Right cardiac atrium (tissue), 5 donors: Measurements from ENCODE around the gene DPPA3. TPM values are rescaled to one million over a fixed set of nuclear protein-coding genes. Genes with fewer than 3 reads are reported as not detected.
"Not testable (repeated sequence)": the region's sequence is repeated elsewhere in the genome, so short reads cannot be mapped to it uniquely, and the experiment has no call there.

ENCODE experiments used
- ATAC-seq, 2 donors: fragments of 200-7000 bp; cut with Tn5 transposase; one replicate each; pipeline versions ENCODE4 v1.8.0 to v1.9.1; 2020; ENCODE audit warnings: moderate library complexity in 2 of 2, mild to moderate bottlenecking in 1 of 2
- DNase-seq, 3 donors: peaks; one replicate each; pipeline ENCODE4 v3.0.0-alpha.2; 2020
- H3K27ac ChIP-seq: one replicate; pipeline ENCODE4 v1.5.1; 2013; ENCODE audit warnings: mild to moderate bottlenecking, low read length, control low read depth, moderate library complexity
- H3K27me3 ChIP-seq: one replicate; pipeline ENCODE4 v1.6.1; 2013; ENCODE audit not compliant: control insufficient read depth, insufficient read depth
- H3K4me1 ChIP-seq: one replicate; pipeline ENCODE4 v1.6.1; 2013; ENCODE audit warnings: low read length; ENCODE audit not compliant: control insufficient read depth, insufficient read depth
- H3K4me3 ChIP-seq: one replicate; pipeline ENCODE4 v1.5.1; 2013; ENCODE audit warnings: low read length, control low read depth
- H3K9me3 ChIP-seq: one replicate; pipeline ENCODE4 v1.6.1; 2013; ENCODE audit warnings: low read length; ENCODE audit not compliant: control insufficient read depth
- WGBS: extraction: QIAGEN DNeasy Blood & Tissue Kit; methylation state at CpG from one replicate; pipeline ENCODE4 v1.1.7; 2013; 5-methylcytosine and 5-hydroxymethylcytosine counted together
- intact Hi-C, 4 donors: fragments of 100-400 bp; cut with DNase I; formaldehyde crosslinking; loops; one replicate each; pipeline versions ENCODE4 v1.11.0 to v1.14.0; 2022 to 2023
- long read RNA-seq, 4 donors: library from polyadenylated mRNA; unstranded; transcript quantifications; one replicate each; pipeline ENCODE4 v2.0.0, GENCODE V29; 2020 to 2021
- polyA plus RNA-seq: library from polyadenylated mRNA; stranded (reverse); fragments of 200-250 nt; gene quantifications from one replicate; pipeline ENCODE4 v1.2.3, GENCODE V29; 2013
- total RNA-seq, 4 donors: library from RNA; stranded (reverse); fragmentation: NEBNext Ultra II Directional; extraction: Animal tissue kit (Norgen Biotek cat#: 25700); gene quantifications; one replicate each; pipeline ENCODE4 v1.2.1, GENCODE V29; 2021
- donor health status: healthy with polysubstance abuse.
- donor health status: DM: no; HTN: yes; CAD: no.
- donor health status: DM: no; HTN: no; CAD: no.
- donor health status: DM: no; HTN: yes; CAD: no; lungs with severe emphysema.
- donor health status: DM: yes; HTN: yes; CAD: no.

DPPA3 gene
- total RNA-seq (not detected), polyA plus RNA-seq (not detected)
- long read RNA-seq, donor 1: 0 reads
- long read RNA-seq, donor 2: 0 reads
- long read RNA-seq, donor 3: 0 reads
- long read RNA-seq, donor 4: 0 reads

DNA sequence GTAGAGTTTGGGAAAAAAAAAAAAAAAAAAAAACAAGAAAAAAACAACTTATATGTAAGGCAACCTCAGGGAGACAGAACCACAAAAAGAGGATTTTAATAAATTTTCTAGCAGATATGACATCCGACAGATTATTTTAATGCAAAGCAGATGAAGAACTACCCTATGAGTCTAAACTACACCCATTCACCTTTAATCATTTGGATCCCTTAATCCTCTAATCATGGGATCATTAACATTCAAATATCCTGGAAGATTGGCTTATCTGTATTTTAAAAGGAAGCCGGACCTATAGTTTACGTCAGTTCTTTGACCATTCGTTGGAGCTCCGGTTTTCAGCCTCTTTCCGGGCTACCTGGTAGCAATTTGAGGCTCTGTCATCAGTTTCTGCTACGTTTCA, at the start of gene DPPA3:
DPPA3 (plus strand) TSS at position 301 of the 400 bp plus-strand sequence. CDS start 138 bp downstream, outside the sequence.
- no peak for ATAC-seq
- no peaks in the 10 kb centered on the region for H3K27me3 ChIP-seq
- no peak within 1 kb of the TSS for H3K4me3 ChIP-seq
- no peaks in the 10 kb centered on the region for H3K9me3 ChIP-seq
- intact Hi-C loops: no loop called here
- 76% methylated on average over 7 of the region's 7 CpGs for WGBS
- no peaks in the 10 kb centered on the region for H3K4me1 ChIP-seq
- no peak within 1 kb of the TSS for H3K27ac ChIP-seq
- DNase-seq: no peak

DNA sequence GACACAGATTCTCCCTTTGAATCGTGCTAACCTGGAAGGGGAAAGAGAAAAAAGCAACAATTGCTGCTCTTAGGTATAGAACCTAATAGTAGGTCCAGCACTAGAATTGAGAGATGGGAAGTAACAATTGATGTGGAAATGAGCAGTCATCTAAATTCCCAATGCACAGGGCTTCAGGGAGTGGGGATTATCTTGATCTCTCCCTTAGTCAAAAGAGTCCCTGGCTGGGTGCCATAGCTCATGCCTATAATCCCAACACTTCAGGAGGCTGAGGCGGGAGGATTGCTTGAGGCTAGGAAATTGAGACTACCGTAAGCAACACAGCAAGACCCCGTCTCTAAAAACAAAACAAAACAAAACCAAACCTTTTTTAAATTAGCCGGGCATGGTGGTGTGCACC, 49.5 kb upstream of the DPPA3 start:
- ATAC-seq: no peak
- WGBS: 66% methylated on average over 5 of the region's 5 CpGs

DNA sequence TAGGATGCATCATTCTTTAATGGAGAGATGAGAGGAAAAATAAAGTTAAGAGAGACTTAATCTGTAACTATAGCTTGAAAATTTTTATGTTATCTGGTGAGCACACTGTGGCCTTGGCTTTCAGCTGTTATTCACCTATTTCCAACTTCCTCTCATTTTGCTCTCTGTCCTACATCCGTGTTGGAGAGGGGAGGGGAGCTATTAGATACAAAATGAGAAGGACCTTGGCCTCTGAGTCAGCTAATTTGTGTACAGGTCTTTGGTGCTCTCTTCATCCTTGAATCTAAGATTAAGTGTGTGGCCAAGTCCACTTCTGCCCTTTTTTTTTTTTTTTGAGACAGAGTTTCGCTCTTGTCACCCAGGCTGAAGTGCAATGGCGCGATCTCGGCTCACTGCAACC, 44.6 kb upstream of the DPPA3 start:
- Histone ChIP-seq H3K4me3 (no peak overlapping the region), H3K4me1 (no peaks in the 10 kb centered on the region), H3K9me3 (no peaks in the 10 kb centered on the region), H3K27ac (no peak overlapping the region), H3K27me3 (no peaks in the 10 kb centered on the region)
- intact Hi-C loops: no loop called here
- DNase-seq: no peak
- WGBS: 85% methylated on average over 5 of the region's 5 CpGs
- ATAC-seq: no peak

More for the DNA sequence above, 49.5 kb upstream of the DPPA3 start:
- no peak overlapping the region for H3K27ac ChIP-seq
- DNase-seq: no peak
- no peaks in the 10 kb centered on the region for H3K27me3 ChIP-seq
- H3K9me3 ChIP-seq: no peaks in the 10 kb centered on the region
- H3K4me3 ChIP-seq: no peak overlapping the region
- intact Hi-C loops: no loop called here
- no peaks in the 10 kb centered on the region for H3K4me1 ChIP-seq

DNA sequence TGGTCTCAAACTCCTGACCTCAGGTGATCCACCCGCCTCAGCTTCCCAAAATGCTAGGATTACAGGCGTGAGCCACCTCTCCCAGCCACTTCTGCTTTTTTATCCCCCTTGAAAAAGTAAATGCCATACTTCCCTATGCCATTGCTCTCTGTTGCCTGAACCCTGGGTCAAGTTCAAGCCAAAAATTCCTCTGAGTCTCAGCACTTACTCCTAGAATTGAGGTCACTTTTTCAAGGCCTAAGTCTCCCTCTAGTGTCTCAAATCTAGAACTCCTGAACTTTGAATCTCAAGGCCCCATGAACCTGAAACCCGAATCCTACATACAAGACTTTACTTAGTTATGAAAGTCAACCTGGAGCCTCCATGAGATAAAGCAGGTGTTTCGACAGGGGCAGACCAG, 44.1 kb upstream of the DPPA3 start:
- no peak overlapping the region for H3K27ac ChIP-seq
- H3K27me3 ChIP-seq: no peaks in the 10 kb centered on the region
- no peaks in the 10 kb centered on the region for H3K4me1 ChIP-seq
- H3K4me3 ChIP-seq: no peak overlapping the region
- 68% methylated on average over 4 of the region's 4 CpGs for WGBS
- intact Hi-C loops: no loop called here
- H3K9me3 ChIP-seq: no peaks in the 10 kb centered on the region
- DNase-seq (no peak), ATAC-seq (no peak)

DNA sequence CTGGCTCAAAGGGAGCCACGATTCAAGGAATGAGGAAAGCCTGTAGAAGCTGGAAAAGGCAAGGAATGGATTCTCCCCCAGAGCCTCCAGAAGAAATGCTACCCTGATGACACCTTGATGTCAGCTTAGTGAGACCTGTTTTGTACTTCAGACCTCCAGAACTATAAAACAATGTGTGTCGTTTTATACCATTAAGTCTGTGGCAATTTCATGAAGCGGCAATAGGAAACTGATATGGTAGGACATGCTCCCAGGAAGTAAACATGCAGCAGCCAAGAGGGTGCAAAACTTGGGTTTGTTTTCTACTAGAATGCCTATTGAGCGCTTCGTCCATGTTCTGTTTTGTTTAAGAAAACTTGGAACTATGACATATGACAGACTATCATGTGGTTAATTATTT, 43.1 kb upstream of the DPPA3 start:
- no peaks in the 10 kb centered on the region for H3K9me3 ChIP-seq
- ATAC-seq (no peak), DNase-seq (no peak)
- H3K27ac ChIP-seq: no peak overlapping the region
- H3K4me1 ChIP-seq: no peaks in the 10 kb centered on the region
- 75% methylated on average over 5 of the region's 5 CpGs for whole genome bisulfite sequencing
- no peaks in the 10 kb centered on the region for H3K27me3 ChIP-seq
- H3K4me3 ChIP-seq: no peak overlapping the region
- intact Hi-C loops: no loop called here

DNA sequence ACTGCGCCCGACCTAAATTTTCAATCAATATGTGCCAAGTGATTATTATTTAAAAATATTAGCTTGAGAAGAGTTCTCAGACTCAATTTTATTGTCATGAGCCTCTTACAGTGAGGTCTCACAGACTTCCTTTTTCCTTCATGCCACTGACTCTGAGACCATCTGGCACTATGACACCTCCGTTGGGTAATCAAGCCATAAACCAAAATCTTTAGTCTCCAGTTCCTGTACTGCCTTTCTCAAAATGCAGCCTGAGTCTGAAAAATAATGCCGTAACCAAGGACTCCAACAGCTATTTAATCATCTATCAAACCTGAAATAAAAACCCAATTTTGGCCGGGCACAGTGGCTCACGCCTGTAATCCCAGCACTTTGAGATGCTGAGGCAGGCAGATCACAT, 35.8 kb upstream of the DPPA3 start:
- WGBS: 72% methylated on average over 6 of the region's 6 CpGs
- H3K9me3 ChIP-seq, H3K4me1 ChIP-seq, DNase-seq, H3K27me3 ChIP-seq, H3K27ac ChIP-seq, H3K4me3 ChIP-seq, ATAC-seq: not testable (repeated sequence)
- intact Hi-C loops: loop anchor here in 2 of 4 donors (5.0 kb wide), 1 partner anchor 132 kb away; no protein-coding TSS in a partner anchor

DNA sequence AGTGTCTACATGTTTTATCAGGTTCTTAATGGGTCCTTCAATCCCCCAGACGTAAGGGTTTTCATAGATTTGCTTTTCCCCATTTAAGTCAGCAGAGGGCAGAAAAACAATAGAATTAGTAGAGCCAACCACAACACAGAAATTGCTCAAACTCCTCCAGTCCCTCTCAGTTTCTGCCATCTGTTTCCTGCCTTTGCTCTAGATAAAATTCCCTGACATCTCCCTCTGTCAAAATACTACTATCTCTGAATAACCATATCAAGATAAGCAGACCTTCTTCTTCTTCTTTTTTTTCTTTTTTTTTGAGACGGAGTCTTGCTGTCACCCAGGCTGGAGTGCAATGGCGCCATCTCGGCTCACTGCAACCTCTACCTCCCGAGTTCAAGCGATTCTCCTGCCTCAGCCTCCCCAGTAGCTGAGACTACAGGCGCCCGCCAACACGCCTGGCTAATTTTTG, 33.8 kb upstream of the DPPA3 start:
- peak in 1 of 2 donors; percentile 77 for ATAC-seq
- not testable (repeated sequence) for H3K9me3 ChIP-seq, H3K4me3 ChIP-seq, DNase-seq, H3K27me3 ChIP-seq, H3K27ac ChIP-seq, H3K4me1 ChIP-seq
- intact Hi-C loops: loop anchor here in 2 of 4 donors (5.0 kb wide), 1 partner anchor 130 kb away; no protein-coding TSS in a partner anchor
- 32% methylated on average over 9 of the region's 9 CpGs for WGBS

DNA sequence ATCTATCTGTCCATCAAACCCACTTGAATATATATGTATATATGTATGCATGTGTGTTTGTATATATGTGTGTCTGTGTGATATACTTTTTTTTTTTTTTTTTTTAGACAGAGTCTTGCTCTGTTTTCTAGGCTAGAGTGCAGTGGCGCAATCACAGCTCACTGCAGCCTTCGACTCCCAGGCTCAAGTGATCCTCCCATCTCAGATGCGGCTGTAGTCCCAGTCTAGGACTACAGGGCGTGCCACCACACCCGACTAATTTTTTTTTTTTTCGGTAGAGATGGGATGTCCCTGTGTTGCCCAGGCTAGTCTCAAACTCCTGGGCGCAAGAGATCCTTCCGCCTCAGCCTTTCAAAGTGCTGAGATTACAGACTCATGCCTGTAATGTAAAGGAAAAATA, 32.5 kb upstream of the DPPA3 start:
- Histone ChIP-seq H3K27ac (no peak overlapping the region), H3K9me3 (no peaks in the 10 kb centered on the region), H3K27me3 (no peaks in the 10 kb centered on the region), H3K4me1 (no peaks in the 10 kb centered on the region), H3K4me3 (no peak overlapping the region)
- DNase-seq (no peak), ATAC-seq (no peak)
- intact Hi-C loops: loop anchor here in 2 of 4 donors (5.0 kb wide), 1 partner anchor 129 kb away; no protein-coding TSS in a partner anchor
- 78% methylated on average over 8 of the region's 8 CpGs for WGBS

DNA sequence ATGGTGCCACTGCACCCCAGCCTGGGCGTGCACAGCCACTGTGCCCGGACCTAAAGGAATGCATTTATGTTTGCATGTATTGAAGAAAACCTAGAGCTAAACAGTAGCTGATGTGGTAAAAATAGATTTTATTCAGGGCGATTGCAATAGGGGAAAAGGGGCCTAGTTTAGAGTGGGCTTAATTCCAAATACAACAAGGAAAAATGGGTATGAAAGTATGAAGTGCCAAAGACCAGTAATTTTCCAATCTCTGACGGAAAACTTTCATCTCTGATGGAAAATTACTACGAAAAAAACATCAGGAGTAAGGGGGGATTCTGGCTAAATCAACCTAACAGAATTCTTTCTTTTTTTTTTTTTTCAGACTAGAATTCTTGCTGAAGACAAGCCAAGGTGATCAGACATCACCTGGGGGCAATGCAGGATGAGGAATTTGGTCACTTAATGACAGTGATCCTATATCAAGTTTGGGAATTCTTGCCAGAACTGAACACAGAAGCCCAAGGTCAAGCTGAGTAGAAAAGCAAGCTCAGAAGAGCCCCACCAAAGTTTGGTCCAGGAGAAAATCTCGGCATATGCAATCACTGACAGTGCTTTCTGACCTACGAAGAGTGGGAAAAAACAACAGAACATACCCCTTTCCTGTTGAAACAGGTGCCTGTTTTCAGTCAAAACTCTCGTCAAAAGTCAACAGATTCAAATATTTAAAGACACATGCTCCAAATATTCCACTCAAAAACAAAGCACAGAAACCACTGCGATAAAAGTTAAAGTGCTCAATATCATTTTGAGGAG, 31.8 kb upstream of the DPPA3 start:
- H3K27me3 ChIP-seq: no peaks in the 10 kb centered on the region
- ATAC-seq: no peak

DNA sequence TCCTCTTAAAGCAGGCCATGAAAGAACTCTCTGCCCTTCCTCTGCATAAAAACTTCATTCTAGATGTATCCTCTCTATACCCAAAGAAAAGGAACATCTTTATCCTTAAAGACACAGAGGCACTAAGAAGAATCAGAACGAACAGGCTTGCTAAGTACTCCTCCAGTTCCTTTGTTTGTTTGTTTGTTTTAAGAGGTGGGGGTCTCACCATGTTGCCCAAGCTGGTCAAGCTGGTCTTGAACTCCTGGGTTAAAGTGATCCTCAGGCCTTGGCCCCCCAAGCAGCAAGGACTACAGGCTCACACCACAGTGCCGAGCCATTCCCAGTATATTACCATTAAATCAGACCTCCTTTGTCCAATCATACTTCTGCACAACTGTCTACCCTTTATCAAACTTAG, 29.7 kb upstream of the DPPA3 start:
- no peak overlapping the region for H3K27ac ChIP-seq
- no peaks in the 10 kb centered on the region for H3K9me3 ChIP-seq
- H3K4me1 ChIP-seq: no peaks in the 10 kb centered on the region
- ATAC-seq: no peak
- no peak for DNase-seq
- H3K27me3 ChIP-seq: no peaks in the 10 kb centered on the region
- H3K4me3 ChIP-seq: no peak overlapping the region
- WGBS: 56% methylated on average over 2 of the region's 2 CpGs
- intact Hi-C loops: no loop called here

More for the DNA sequence above, 31.8 kb upstream of the DPPA3 start:
- intact Hi-C loops: loop anchor here in 2 of 4 donors (5.0 kb wide), 1 partner anchor 128 kb away; no protein-coding TSS in a partner anchor
- Histone ChIP-seq H3K27ac (no peak overlapping the region), H3K4me3 (no peak overlapping the region), H3K9me3 (no peaks in the 10 kb centered on the region), H3K4me1 (no peaks in the 10 kb centered on the region)
- WGBS: 60% methylated on average over 9 of the region's 9 CpGs
- DNase-seq: no peak

DNA sequence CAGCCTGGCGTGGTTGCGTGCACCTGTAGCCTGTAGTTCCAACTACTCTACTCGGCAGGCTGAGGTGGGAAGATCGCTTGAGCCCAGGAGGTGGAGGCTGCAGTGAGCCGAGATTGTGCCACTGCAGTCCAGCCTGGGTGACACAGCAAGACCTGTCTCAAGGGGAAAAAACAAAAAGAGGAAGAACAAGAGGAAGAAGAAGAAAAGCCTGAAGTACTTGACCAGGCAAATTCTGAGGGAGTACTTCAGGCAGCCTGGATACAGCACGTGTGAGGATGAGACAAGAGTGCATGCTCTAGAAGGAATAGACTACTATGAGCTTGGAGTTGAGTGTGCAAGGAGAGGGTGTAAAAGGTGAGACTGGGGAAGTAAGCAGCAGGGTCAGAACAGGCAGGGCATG, 17.4 kb upstream of the DPPA3 start:
- Histone ChIP-seq H3K27me3 (no peaks in the 10 kb centered on the region), H3K4me1 (no peaks in the 10 kb centered on the region), H3K27ac (no peak overlapping the region), H3K9me3 (no peaks in the 10 kb centered on the region), H3K4me3 (no peak overlapping the region)
- intact Hi-C loops: no loop called here
- 78% methylated on average over 6 of the region's 6 CpGs for WGBS
- ATAC-seq (no peak), DNase-seq (no peak)
